B cell (primary cell): ENCODE results near the gene ITGB2. TPM values are rescaled to one million over a fixed set of nuclear protein-coding genes. Genes with fewer than 3 reads are reported as not detected.

Source experiments
- ATAC-seq: fragments of 200-7000 bp; cut with Tn5 transposase; one replicate; pipeline ENCODE4 v1.10.0; 2021; ENCODE audit warnings: low read depth, mild to moderate bottlenecking, moderate number of reproducible peaks, moderate library complexity
- CTCF ChIA-PET: fragments of 350-600 bp; sonication (Branson Sonifier 250); formaldehyde crosslinking; loops from one replicate; lab custom pipeline; 2021; ENCODE audit warnings: antibody characterized with exemption, inconsistent platforms; lab: Charles Lee
- POLR2A ChIA-PET: fragments of 350-600 bp; sonication (Branson Sonifier 250); formaldehyde crosslinking; loops from one replicate; lab custom pipeline; 2021; ENCODE audit warnings: antibody characterized with exemption; lab: Charles Lee
- DNase-seq: peaks from one replicate; pipeline ENCODE4 v3.0.0; 2013
- H2AFZ ChIP-seq: 2 replicates; pipeline ENCODE4 v1.6.1; 2012; ENCODE audit warnings: mild to moderate bottlenecking, low read depth, low read length; ENCODE audit not compliant: insufficient read depth, poor library complexity, severe bottlenecking
- H3K27ac ChIP-seq, 2 donors: 1 replicate in 1 of 2; 2 replicates in 1 of 2; pipeline ENCODE4 v1.5.1; 2012 to 2013; ENCODE audit warnings: low read length in 2 of 2, mild to moderate bottlenecking in 2 of 2, moderate library complexity in 1 of 2
- H3K27me3 ChIP-seq, 4 experiments: fragments of 200-600 bp in 1 of 4; sonication (generic) in 1 of 4; replicated peaks in 1 of 4; 1 replicate in 2 of 4; 2 replicates in 2 of 4; pipeline versions ENCODE4 v1.6.1 to v1.7.0; 2013 to 2016; ENCODE audit warnings: low read length in 3 of 4, mild to moderate bottlenecking in 2 of 4, mixed read lengths in 1 of 4, moderate library complexity in 1 of 4; ENCODE audit not compliant: insufficient read depth in 4 of 4, control insufficient read depth in 3 of 4; ENCODE audit errors: control extremely low read depth in 1 of 4
- H3K36me3 ChIP-seq, 2 experiments: replicated peaks in 1 of 2; 1 replicate in 1 of 2; 2 replicates in 1 of 2; pipeline versions ENCODE4 v1.6.1 to v1.7.1; 2013; ENCODE audit warnings: low read length in 1 of 2; ENCODE audit not compliant: insufficient read depth in 2 of 2, control insufficient read depth in 1 of 2; ENCODE audit errors: control extremely low read depth in 1 of 2, extremely low read depth in 1 of 2
- H3K4me1 ChIP-seq, 2 donors: fragments of 200-600 bp in 1 of 2; sonication (generic) in 1 of 2; 1 replicate in 1 of 2; 2 replicates in 1 of 2; pipeline versions ENCODE4 v1.5.1 to v1.6.1; 2013 to 2017; ENCODE audit warnings: low read length in 2 of 2; ENCODE audit not compliant: control insufficient read depth in 2 of 2, insufficient read depth in 2 of 2
- H3K4me2 ChIP-seq: replicated peaks from 2 replicates; pipeline ENCODE3; 2012; ENCODE audit warnings: mild to moderate bottlenecking, low read depth, low read length; ENCODE audit not compliant: poor library complexity, severe bottlenecking
- H3K4me3 ChIP-seq, 5 experiments: fragments of 200-600 bp in 1 of 5; sonication (generic) in 1 of 5; 1 replicate in 3 of 5; 2 replicates in 2 of 5; pipeline versions ENCODE4 v1.5.1 to v1.7.0; 2011 to 2016; ENCODE audit warnings: low read length in 4 of 5, mild to moderate bottlenecking in 4 of 5, low read depth in 2 of 5, control low read depth in 1 of 5, moderate library complexity in 1 of 5; ENCODE audit not compliant: insufficient read depth in 1 of 5; ENCODE audit errors: control extremely low read depth in 1 of 5, extremely low read depth in 1 of 5
- H3K79me2 ChIP-seq: fragments of 200-600 bp; sonication (generic); one replicate; pipeline ENCODE4 v1.6.0; 2016; ENCODE audit warnings: low read length; ENCODE audit not compliant: control insufficient read depth, insufficient read depth
- H3K9ac ChIP-seq: fragments of 200-600 bp; sonication (generic); 2 replicates; pipeline ENCODE4 v1.6.1; 2017; ENCODE audit warnings: mild to moderate bottlenecking, low read length, moderate library complexity
- H3K9me3 ChIP-seq, 3 donors: one replicate each; pipeline versions ENCODE4 v1.6.1 to v1.7.1; 2013; ENCODE audit warnings: low read length in 2 of 3; ENCODE audit not compliant: control insufficient read depth in 2 of 3, insufficient read depth in 1 of 3; ENCODE audit errors: control extremely low read depth in 1 of 3
- H4K20me1 ChIP-seq: 2 replicates; pipeline ENCODE4 v1.6.0; 2012; ENCODE audit warnings: mild to moderate bottlenecking, low read length; ENCODE audit not compliant: insufficient read depth, control insufficient read depth, poor library complexity, severe bottlenecking
- H3K27ac Mint-ChIP-seq: one replicate; pipeline ENCODE4 v1.8.0; 2021; ENCODE audit warnings: mixed read lengths
- H3K27me3 Mint-ChIP-seq: one replicate; pipeline ENCODE4 v1.8.0; 2021; ENCODE audit warnings: mixed read lengths
- H3K4me1 Mint-ChIP-seq: one replicate; pipeline ENCODE4 v1.8.0; 2021; ENCODE audit warnings: mixed read lengths
- H3K4me3 Mint-ChIP-seq: one replicate; pipeline ENCODE4 v1.8.0; 2021; ENCODE audit warnings: mixed read lengths
- H3K9me3 Mint-ChIP-seq: one replicate; pipeline ENCODE4 v1.8.0; 2022; ENCODE audit warnings: mixed read lengths; ENCODE audit not compliant: insufficient read depth
- EZH2 ChIP-seq: IDR thresholded peaks from 2 replicates; pipeline ENCODE4 v1.6.1; 2012; ENCODE audit warnings: borderline replicate concordance, low read depth, mild to moderate bottlenecking, moderate library complexity, low read length; ENCODE audit not compliant: insufficient read depth, poor library complexity, severe bottlenecking
- WGBS: methylation state at CpG from one replicate; pipeline ENCODE4 v1.1.5; 2013; ENCODE audit warnings: missing lambda C conversion rate; ENCODE audit not compliant: insufficient coverage; 5-methylcytosine and 5-hydroxymethylcytosine counted together
- intact Hi-C: fragments of 100-400 bp; cut with micrococcal nuclease; formaldehyde crosslinking; loops from one replicate; pipeline ENCODE4 v1.10.0; 2022
- polyA plus RNA-seq: library from polyadenylated mRNA; depleted of rRNA; stranded (reverse); fragments of >200 nt; gene quantifications from 2 replicates; pipeline ENCODE4 v1.2.3, GENCODE V29; 2012
- total RNA-seq, 2 donors: library from RNA; stranded (reverse); fragments of 120-200 nt in 1 of 2; gene quantifications; 1 replicate in 1 of 2; 2 replicates in 1 of 2; pipeline versions ENCODE4 v1.2.3 to v1.2.4, GENCODE V29; 2013 to 2022
- TF ChIP-seq, protein P1 (sequence below): fragments of 200-600 bp; IDR thresholded peaks from one replicate; pipeline ENCODE4 v1.8.0; 2022; ENCODE audit warnings: antibody characterized with exemption, mild to moderate bottlenecking

The ITGB2 gene
- total and polyA plus RNA-seq, 2 donors (not counting 1 experiment from before 2014, with no cell fraction given): 102 to 368 TPM

GRCh38 chr21:44900559-44901251, 20.0 kb downstream of the ITGB2 start:
- Histone ChIP-seq H3K36me3 (peaks cover 11 to 86% of the 10 kb centered on the region in 2 experiments), H4K20me1 (peaks cover 68% of the 10 kb centered on the region), H3K9me3 (peaks cover 0 to 3% (median 0%) of the 10 kb centered on the region in 3 donors), H2AFZ (no peak overlapping the region), H3K27me3 (no peaks in the 10 kb centered on the region), H3K4me1 (peaks cover 0 to 10% of the 10 kb centered on the region in 2 donors), H3K79me2 (peaks cover 15% of the 10 kb centered on the region), H3K4me2 (no peak overlapping the region), H3K4me3 (no peak overlapping the region), H3K27ac (no peak overlapping the region), H3K9ac (no peak overlapping the region)
- DNase-seq (no peak), ATAC-seq (no peak)
- WGBS: 97% methylated on average over 27 of the region's 28 CpGs
- no peak overlapping the region for H3K27ac Mint-ChIP-seq
- POLR2A ChIA-PET: no interaction called here
- H3K4me3 Mint-ChIP-seq: no peak overlapping the region
- H3K4me1 Mint-ChIP-seq: peaks cover 15% of the 10 kb centered on the region
- no peaks in the 10 kb centered on the region for H3K27me3 Mint-ChIP-seq
- TF ChIP-seq EZH2: no peak
- TF ChIP-seq, protein P1, sequence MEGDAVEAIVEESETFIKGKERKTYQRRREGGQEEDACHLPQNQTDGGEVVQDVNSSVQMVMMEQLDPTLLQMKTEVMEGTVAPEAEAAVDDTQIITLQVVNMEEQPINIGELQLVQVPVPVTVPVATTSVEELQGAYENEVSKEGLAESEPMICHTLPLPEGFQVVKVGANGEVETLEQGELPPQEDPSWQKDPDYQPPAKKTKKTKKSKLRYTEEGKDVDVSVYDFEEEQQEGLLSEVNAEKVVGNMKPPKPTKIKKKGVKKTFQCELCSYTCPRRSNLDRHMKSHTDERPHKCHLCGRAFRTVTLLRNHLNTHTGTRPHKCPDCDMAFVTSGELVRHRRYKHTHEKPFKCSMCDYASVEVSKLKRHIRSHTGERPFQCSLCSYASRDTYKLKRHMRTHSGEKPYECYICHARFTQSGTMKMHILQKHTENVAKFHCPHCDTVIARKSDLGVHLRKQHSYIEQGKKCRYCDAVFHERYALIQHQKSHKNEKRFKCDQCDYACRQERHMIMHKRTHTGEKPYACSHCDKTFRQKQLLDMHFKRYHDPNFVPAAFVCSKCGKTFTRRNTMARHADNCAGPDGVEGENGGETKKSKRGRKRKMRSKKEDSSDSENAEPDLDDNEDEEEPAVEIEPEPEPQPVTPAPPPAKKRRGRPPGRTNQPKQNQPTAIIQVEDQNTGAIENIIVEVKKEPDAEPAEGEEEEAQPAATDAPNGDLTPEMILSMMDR: no peak
- intact Hi-C loops: no loop called here
- CTCF ChIA-PET: interaction anchor here (1.4 kb wide), 1 partner anchor 8 kb away, joined by 4 read pairs; no protein-coding TSS in a partner anchor
- no peaks in the 10 kb centered on the region for H3K9me3 Mint-ChIP-seq
